ENCODE data around the gene CYP2B6.
"Not testable (repeated sequence)": the region's sequence is repeated elsewhere in the genome, so short reads cannot be mapped to it uniquely, and the experiment has no call there.

The CYP2B6 gene

DNA sequence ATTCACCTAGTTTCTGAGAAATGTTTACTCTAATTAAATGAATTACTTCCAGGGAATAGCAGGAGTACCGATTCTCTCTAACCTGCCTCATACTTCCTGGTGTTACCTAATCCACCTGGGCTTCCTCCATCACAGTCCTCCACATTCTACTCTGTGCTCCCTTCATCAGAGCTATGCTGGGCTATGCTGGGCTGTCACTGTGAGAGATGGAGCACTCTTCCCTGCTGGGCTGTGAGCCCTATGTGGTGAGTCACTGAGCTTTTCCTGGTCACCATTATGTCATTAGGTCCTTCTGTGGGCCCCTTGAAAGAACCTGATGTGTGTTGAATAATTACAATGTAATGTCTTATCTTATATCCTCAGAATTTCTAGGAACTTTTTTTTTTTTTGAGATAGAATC, 54.0 kb downstream of the CYP2B6 start:
- H3K9me3 Mint-ChIP-seq; H3K4me3 Mint-ChIP-seq; H3K4me1 Mint-ChIP-seq (ENCODE audit: low read depth); H3K36me3 Mint-ChIP-seq (ENCODE audit: low read depth); H3K27ac Mint-ChIP-seq: not testable (repeated sequence)
- H3K27me3 Mint-ChIP-seq = peaks cover 10% of the 10 kb centered on the region

DNA sequence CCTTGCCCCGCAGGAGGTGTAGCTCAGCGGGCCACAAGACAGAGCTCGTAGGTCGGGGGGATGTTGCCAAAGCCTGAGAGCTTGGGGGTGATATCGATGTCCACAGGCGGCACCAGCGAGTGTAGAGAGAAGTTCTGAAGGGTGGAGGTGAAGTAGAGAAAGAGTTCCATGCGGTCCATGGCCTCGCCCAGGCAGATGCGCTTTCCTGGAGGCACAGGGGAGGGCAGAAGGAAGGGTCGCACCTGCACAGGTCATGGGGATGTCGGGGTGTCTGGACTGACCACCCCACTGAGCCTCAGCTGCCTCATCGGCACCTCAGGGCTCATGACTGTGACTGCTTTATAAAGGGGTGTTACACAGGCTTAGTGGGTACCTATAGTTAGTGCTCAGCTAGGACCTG, 59.3 kb downstream of the CYP2B6 start:
- no peaks in the 10 kb centered on the region for H3K36me3 Mint-ChIP-seq (ENCODE audit: low read depth)
- H3K4me1 Mint-ChIP-seq (ENCODE audit: low read depth) = no peaks in the 10 kb centered on the region
- no peaks in the 10 kb centered on the region for H3K9me3 Mint-ChIP-seq
- no peak overlapping the region for H3K4me3 Mint-ChIP-seq
- H3K27ac Mint-ChIP-seq = no peak overlapping the region
- H3K27me3 Mint-ChIP-seq = peaks cover 20% of the 10 kb centered on the region

DNA sequence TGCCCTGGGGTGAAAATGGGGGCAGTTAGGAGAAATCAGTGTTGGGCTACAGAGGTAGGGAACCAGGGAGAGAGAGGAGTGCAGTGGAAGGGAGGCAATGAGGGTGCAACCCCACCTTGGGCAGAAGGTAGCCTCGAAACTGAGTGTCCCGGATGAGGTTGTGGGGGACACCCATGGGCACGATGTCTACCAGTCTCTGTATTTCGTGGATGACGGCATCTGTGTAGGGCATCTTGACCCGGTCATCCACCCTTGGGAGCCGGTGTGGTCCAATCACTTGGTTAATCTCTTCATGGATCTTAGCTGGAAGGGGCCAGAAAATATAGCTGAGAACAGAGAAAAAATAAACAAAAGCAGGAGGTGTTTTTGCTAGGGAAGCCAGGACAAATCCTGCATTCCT, 61.1 kb downstream of the CYP2B6 start:
- H3K4me1 Mint-ChIP-seq (ENCODE audit: low read depth); H3K4me3 Mint-ChIP-seq; H3K36me3 Mint-ChIP-seq (ENCODE audit: low read depth); H3K27ac Mint-ChIP-seq; H3K9me3 Mint-ChIP-seq: not testable (repeated sequence)
- peaks cover 22% of the 10 kb centered on the region for H3K27me3 Mint-ChIP-seq

DNA sequence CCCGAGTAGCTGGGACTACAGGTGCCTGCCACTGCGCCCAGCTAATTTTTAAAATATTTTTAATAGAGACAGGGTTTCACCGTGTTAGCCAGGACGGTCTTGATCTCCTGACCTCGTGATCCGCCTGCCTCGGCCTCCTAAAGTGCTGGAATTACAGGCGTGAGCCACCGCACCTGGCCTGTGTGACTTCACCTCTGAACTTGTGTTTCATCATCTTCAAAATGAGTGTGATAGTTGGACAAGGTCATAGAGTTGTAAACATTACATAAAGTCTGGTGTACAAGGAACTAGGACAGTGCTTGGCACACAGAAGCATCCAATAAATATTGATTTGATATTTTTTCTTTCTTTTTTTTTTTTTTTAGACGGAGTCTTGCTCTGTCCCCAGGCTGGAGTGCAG, 62.2 kb downstream of the CYP2B6 start:
- H3K4me1 Mint-ChIP-seq (ENCODE audit: low read depth); H3K9me3 Mint-ChIP-seq; H3K27ac Mint-ChIP-seq; H3K4me3 Mint-ChIP-seq; H3K36me3 Mint-ChIP-seq (ENCODE audit: low read depth): not testable (repeated sequence)
- peaks cover 26% of the 10 kb centered on the region for H3K27me3 Mint-ChIP-seq

DNA sequence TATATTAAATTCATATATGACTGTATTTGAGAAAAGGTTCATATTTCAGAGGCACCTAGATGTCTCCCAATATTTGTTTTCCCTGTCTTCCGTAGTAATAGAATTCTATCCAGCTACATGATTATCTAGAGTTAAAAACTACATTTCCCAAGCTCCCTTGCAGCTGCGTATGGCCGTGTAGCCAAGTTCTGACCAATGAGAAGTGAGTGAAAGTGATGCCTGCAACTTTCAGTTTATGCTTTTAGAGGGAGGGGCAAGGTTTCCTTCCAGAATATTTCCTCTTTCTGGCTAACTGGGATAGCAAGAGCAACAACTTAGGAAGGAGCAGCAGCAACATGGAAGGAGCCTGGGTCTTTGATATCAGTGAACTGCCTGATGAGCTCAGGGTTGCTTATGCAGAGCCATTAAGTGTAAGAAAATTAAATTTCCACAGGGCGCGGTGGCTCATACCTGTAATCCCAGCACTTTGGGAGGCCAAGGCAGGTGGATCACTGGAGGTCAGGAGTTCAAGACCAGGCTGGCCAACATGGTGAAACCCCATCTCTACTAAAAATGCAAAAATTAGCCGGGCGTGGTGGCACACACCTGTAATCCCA, 74.0 kb downstream of the CYP2B6 start:
- Mint-ChIP-seq H3K9me3 (no peaks in the 10 kb centered on the region), H3K36me3 (ENCODE audit: low read depth) (no peaks in the 10 kb centered on the region), H3K27me3 (peaks cover 44% of the 10 kb centered on the region), H3K27ac (no peak overlapping the region), H3K4me3 (no peak overlapping the region), H3K4me1 (ENCODE audit: low read depth) (no peaks in the 10 kb centered on the region)
